Endothelial cell of umbilical vein (primary cell): ENCODE measurements around the gene ZCWPW1.

Source experiments
- CTCF ChIP-seq, 2 donors: IDR thresholded peaks; 1 replicate in 1 of 2; 2 replicates in 1 of 2; pipeline ENCODE4 v1.5.1; 2011; ENCODE audit warnings: low read length in 2 of 2, mild to moderate bottlenecking in 2 of 2, moderate library complexity in 2 of 2, control low read depth in 1 of 2, inconsistent platforms in 1 of 2, low read depth in 1 of 2; ENCODE audit not compliant: insufficient read depth in 1 of 2; ENCODE audit errors: extremely low read depth in 1 of 2
- EZH2 ChIP-seq: IDR thresholded peaks from 2 replicates; pipeline ENCODE4 v1.6.1; 2012; ENCODE audit warnings: borderline replicate concordance, low read depth, mild to moderate bottlenecking, moderate library complexity, low read length, inconsistent platforms; ENCODE audit not compliant: severe bottlenecking
- FOS ChIP-seq: IDR thresholded peaks from 2 replicates; pipeline ENCODE4 v1.6.1; 2011; ENCODE audit warnings: mild to moderate bottlenecking, low read length, moderate library complexity, borderline replicate concordance; ENCODE audit not compliant: insufficient read depth
- POLR2A ChIP-seq: IDR thresholded peaks from 2 replicates; pipeline ENCODE4 v1.6.1; 2012; ENCODE audit warnings: low read depth, mild to moderate bottlenecking, control low read depth, low read length
- POLR2AphosphoS5 ChIP-seq: IDR thresholded peaks from 2 replicates; pipeline ENCODE4 v1.6.1; 2012; ENCODE audit warnings: low read depth, mild to moderate bottlenecking, control low read depth, low read length, moderate library complexity; ENCODE audit not compliant: insufficient read depth

- TF ChIP-seq CTCF (IDR thresholded peaks at IDR 0.05; ENCODE audit: extremely low read depth in 1 of 2, insufficient read depth in 1 of 2, low read depth in 1 of 2, low read length in 2 of 2) (no peak), FOS (no peak), EZH2 (no peak), POLR2A (no peak), POLR2AphosphoS5 (no peak)
These were observed 64.0 kb downstream of the ZCWPW1 start for GRCh38 chr7:100364480-100364879.
